Skeletal muscle tissue (tissue), 4 donors: ENCODE results near the gene RPL12. TPM values are rescaled to one million over a fixed set of nuclear protein-coding genes. Genes with fewer than 3 reads are reported as not detected.

Experiments
- H3K27ac ChIP-seq: one replicate; pipeline ENCODE4 v1.7.0; 2013; ENCODE audit warnings: mild to moderate bottlenecking, low read depth, low read length, inconsistent platforms
- H3K27me3 ChIP-seq, 3 donors: one replicate each; pipeline ENCODE4 v1.7.0; 2013; ENCODE audit warnings: low read length in 3 of 3; ENCODE audit not compliant: control insufficient read depth in 3 of 3, insufficient read depth in 3 of 3
- H3K36me3 ChIP-seq, 3 donors: one replicate each; pipeline ENCODE4 v1.7.0; 2013; ENCODE audit warnings: low read length in 3 of 3; ENCODE audit not compliant: control insufficient read depth in 3 of 3, insufficient read depth in 3 of 3
- H3K4me1 ChIP-seq, 3 donors: one replicate each; pipeline ENCODE4 v1.7.0; 2013; ENCODE audit warnings: low read length in 3 of 3, mild to moderate bottlenecking in 3 of 3; ENCODE audit not compliant: control insufficient read depth in 3 of 3, insufficient read depth in 3 of 3
- H3K4me3 ChIP-seq, 3 donors: one replicate each; pipeline ENCODE4 v1.7.0; 2013; ENCODE audit warnings: low read length in 3 of 3
- H3K9ac ChIP-seq, 3 donors: one replicate each; pipeline ENCODE4 v1.7.0; 2013; ENCODE audit warnings: low read length in 3 of 3, mild to moderate bottlenecking in 3 of 3, moderate library complexity in 2 of 3, low read depth in 1 of 3
- H3K9me3 ChIP-seq, 3 donors: one replicate each; pipeline ENCODE4 v1.7.0; 2013; ENCODE audit warnings: low read length in 3 of 3; ENCODE audit not compliant: control insufficient read depth in 3 of 3
- total RNA-seq: library from RNA; depleted of rRNA; stranded (reverse); fragments of >200 nt; gene quantifications from one replicate; pipeline ENCODE4 v1.2.3, GENCODE V29; 2014
- donor health status: Osteomylitis.

RPL12 gene
- total RNA-seq, 1 donor from 2014 or later = 1,305 TPM

- Histone ChIP-seq H3K9me3 (no peaks in the 10 kb centered on the region), H3K27me3 (no peaks in the 10 kb centered on the region), H3K36me3 (peaks cover 0 to 2% (median under 1%) of the 10 kb centered on the region in 3 donors), H3K4me3 (peak overlapping the region; percentile 93 to 98 (median 96)), H3K27ac (peak overlapping the region; percentile 93), H3K4me1 (peaks cover 28 to 46% (median 28%) of the 10 kb centered on the region in 3 donors), H3K9ac (peak overlapping the region; percentile 96 to 99 (median 97))
Observed at GRCh38 chr9:127423476-127423933, 27.7 kb downstream of the RPL12 start.

DNA sequence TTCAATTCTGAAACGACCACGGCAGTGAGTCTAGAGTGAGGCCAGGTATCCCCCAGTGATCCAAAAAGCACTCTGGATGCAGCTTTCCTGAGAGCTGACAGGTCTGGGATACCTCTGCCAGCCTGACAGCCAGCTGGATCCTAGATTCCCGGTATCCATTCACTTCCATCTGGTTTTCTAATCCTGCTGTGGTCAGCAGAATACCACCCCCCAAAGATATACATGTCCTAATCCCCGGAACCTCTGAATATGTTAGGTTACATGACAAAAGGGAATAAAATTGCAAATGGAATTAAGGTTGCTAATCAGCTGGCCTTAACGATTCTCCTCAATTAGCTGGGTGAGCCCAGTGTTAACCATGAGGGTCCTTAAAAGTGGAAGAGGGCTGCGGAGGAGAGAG, 28.4 kb downstream of the RPL12 start:
- Histone ChIP-seq H3K27ac (peak overlapping the region; percentile 93), H3K9ac (peak overlapping the region in 2 of 3 donors; percentile 97 to 99), H3K36me3 (no peaks in the 10 kb centered on the region), H3K27me3 (no peaks in the 10 kb centered on the region), H3K4me1 (peaks cover 29 to 51% (median 35%) of the 10 kb centered on the region in 3 donors), H3K4me3 (peak overlapping the region in 2 of 3 donors; percentile 93 to 98), H3K9me3 (no peaks in the 10 kb centered on the region)

- Histone ChIP-seq H3K9ac (peak overlapping the region in 2 of 3 donors; percentile 97 to 99), H3K27me3 (no peaks in the 10 kb centered on the region), H3K36me3 (no peaks in the 10 kb centered on the region), H3K4me1 (peaks cover 32 to 54% (median 36%) of the 10 kb centered on the region in 3 donors), H3K9me3 (no peaks in the 10 kb centered on the region), H3K27ac (no peak overlapping the region), H3K4me3 (peak overlapping the region in 2 of 3 donors; percentile 93 to 98)
Observed at GRCh38 chr9:127422133-127422782, 28.9 kb downstream of the RPL12 start.

DNA sequence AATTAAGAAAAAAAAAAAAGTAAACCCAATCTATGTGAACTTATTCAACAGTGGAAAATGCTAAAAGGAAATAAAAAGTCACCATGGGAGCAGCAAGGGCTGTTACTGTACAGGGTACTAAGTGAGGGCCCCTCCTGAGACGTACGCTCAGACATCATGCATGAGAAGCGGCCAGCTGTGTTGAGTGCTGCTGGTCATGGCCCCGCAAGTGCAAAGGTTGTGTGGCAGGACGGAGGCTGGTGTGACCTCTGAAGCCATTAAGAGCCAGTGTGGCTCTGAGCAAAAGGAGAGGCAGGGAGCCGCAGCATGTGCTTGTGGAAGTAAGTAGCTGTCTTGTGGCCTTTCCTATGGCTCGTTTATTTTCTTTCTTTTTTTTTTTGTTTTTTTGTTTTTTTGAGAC, 30.1 kb downstream of the RPL12 start:
- peaks cover 26 to 54% (median 32%) of the 10 kb centered on the region in 3 donors for H3K4me1 ChIP-seq
- peak overlapping the region in 1 of 3 donors; percentile 25 for H3K9ac ChIP-seq
- no peaks in the 10 kb centered on the region for H3K27me3 ChIP-seq
- H3K4me3 ChIP-seq = no peak overlapping the region
- H3K9me3 ChIP-seq = no peaks in the 10 kb centered on the region
- H3K27ac ChIP-seq = no peak overlapping the region
- no peaks in the 10 kb centered on the region for H3K36me3 ChIP-seq

GRCh38 chr9:127419348-127419747, 31.9 kb downstream of the RPL12 start:
- peaks cover 13 to 39% (median 23%) of the 10 kb centered on the region in 3 donors for H3K4me1 ChIP-seq
- peak overlapping the region in 1 of 3 donors; percentile 97 for H3K4me3 ChIP-seq
- H3K27ac ChIP-seq = no peak overlapping the region
- H3K36me3 ChIP-seq = no peaks in the 10 kb centered on the region
- no peaks in the 10 kb centered on the region for H3K27me3 ChIP-seq
- H3K9me3 ChIP-seq = no peaks in the 10 kb centered on the region
- H3K9ac ChIP-seq = peak overlapping the region in 1 of 3 donors; percentile 95

GRCh38 chr9:127418037-127418471, 33.2 kb downstream of the RPL12 start:
- Histone ChIP-seq H3K9me3 (no peaks in the 10 kb centered on the region), H3K4me1 (peaks cover 13 to 31% (median 20%) of the 10 kb centered on the region in 3 donors), H3K9ac (peak overlapping the region in 1 of 3 donors; percentile 51), H3K36me3 (no peaks in the 10 kb centered on the region), H3K27me3 (no peaks in the 10 kb centered on the region), H3K27ac (no peak overlapping the region), H3K4me3 (no peak overlapping the region)

GRCh38 chr9:127417131-127418036, 33.8 kb downstream of the RPL12 start:
- Histone ChIP-seq H3K9me3 (no peaks in the 10 kb centered on the region), H3K4me1 (peaks cover 13 to 24% (median 14%) of the 10 kb centered on the region in 3 donors), H3K36me3 (no peaks in the 10 kb centered on the region), H3K4me3 (no peak overlapping the region), H3K27me3 (no peaks in the 10 kb centered on the region), H3K27ac (no peak overlapping the region), H3K9ac (peak overlapping the region in 1 of 3 donors; percentile 51)

DNA sequence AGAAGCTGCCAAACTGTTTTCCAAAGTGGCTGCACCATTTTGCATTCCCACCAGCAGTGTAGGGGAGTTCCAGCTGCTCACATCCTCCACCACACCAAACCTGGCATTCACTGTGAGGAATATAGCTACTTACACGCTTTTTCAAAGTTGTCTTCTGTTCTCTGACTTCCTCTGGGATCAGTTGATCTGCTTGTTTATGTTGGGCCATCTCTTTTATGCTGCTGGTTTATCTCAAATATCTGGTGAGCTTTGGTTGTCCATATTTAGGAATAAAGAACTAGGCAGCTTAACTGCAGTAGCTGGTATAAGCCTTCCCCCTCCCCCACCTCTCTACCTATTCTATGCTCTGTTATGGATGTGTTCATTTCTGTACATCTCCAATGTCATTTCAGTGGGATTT, 35.5 kb downstream of the RPL12 start:
- Histone ChIP-seq H3K9me3 (no peaks in the 10 kb centered on the region), H3K27ac (no peak overlapping the region), H3K4me1 (peaks cover 9 to 14% (median 13%) of the 10 kb centered on the region in 3 donors), H3K27me3 (no peaks in the 10 kb centered on the region), H3K9ac (no peak overlapping the region), H3K4me3 (no peak overlapping the region), H3K36me3 (no peaks in the 10 kb centered on the region)

DNA sequence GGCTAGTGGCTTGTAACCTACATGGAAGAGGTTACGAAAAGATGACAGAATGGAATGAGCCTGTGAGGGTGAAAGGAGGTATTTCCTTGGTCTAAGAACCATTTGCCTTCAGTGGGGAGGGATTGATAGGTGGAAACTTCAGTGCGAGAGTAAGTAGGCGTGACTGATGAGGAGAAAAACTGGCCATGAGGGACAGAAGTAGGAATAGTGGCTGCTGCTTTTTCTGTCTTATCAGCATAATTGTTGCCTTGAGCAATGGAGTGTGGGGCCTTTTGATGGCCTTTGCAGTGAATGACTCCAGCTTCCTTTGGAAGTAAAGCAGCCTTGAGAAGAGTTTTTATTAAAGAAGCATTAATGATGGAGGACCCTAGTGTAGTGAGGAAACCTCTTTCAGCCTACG, 36.1 kb downstream of the RPL12 start:
- H3K9me3 ChIP-seq = no peaks in the 10 kb centered on the region
- peaks cover 9 to 14% (median 13%) of the 10 kb centered on the region in 3 donors for H3K4me1 ChIP-seq
- H3K36me3 ChIP-seq = no peaks in the 10 kb centered on the region
- no peak overlapping the region for H3K4me3 ChIP-seq
- H3K27ac ChIP-seq = no peak overlapping the region
- H3K27me3 ChIP-seq = no peaks in the 10 kb centered on the region
- no peak overlapping the region for H3K9ac ChIP-seq
